K562 (cell line): ENCODE data around the gene RAD51AP1. TPM values are rescaled to one million over a fixed set of nuclear protein-coding genes. Genes with fewer than 3 reads are reported as not detected.

Source experiments
- CSDE1 ChIP-seq, 2 experiments: fragments of 450-650 bp; IDR thresholded peaks; 2 replicates each; pipeline ENCODE4 v1.6.1; 2016; ENCODE audit warnings: mild to moderate bottlenecking in 1 of 2
- DPF2 ChIP-seq: fragments of 450-650 bp; IDR thresholded peaks from 2 replicates; pipeline ENCODE4 v1.6.1; 2016
- ERF ChIP-seq: fragments of 450-650 bp; formaldehyde crosslinking; IDR thresholded peaks from 2 replicates; pipeline ENCODE4 v1.4.0; 2020; ENCODE audit warnings: mild to moderate bottlenecking, mixed read lengths
- GATA2 ChIP-seq: sonication (generic); formaldehyde crosslinking; IDR thresholded peaks from 2 replicates; pipeline ENCODE4 v1.4.0; 2020; ENCODE audit warnings: mild to moderate bottlenecking, missing genetic modification reagents
- KLF1 ChIP-seq: fragments of 450-650 bp; IDR thresholded peaks from 2 replicates; pipeline ENCODE4 v1.6.1; 2016; ENCODE audit warnings: missing genetic modification characterization, missing compliant biosample characterization
- KLF13 ChIP-seq: fragments of 450-650 bp; IDR thresholded peaks from 2 replicates; pipeline ENCODE4 v1.6.1; 2016; ENCODE audit warnings: missing genetic modification characterization, low read depth, mild to moderate bottlenecking, missing compliant biosample characterization, moderate library complexity, borderline replicate concordance
- KLF16 ChIP-seq: IDR thresholded peaks from 2 replicates; pipeline ENCODE4 v1.6.1; 2016; ENCODE audit warnings: antibody characterized with exemption
- MYBL2 ChIP-seq, 2 experiments: fragments of 450-650 bp in 1 of 2; sonication (generic) in 1 of 2; formaldehyde crosslinking in 1 of 2; IDR thresholded peaks; 2 replicates each; pipeline versions ENCODE4 v1.6.1 to v1.8.1; 2017 to 2022; ENCODE audit warnings: borderline replicate concordance in 1 of 2, inconsistent platforms in 1 of 2, low read depth in 1 of 2, mild to moderate bottlenecking in 1 of 2, missing genetic modification reagents in 1 of 2, moderate library complexity in 1 of 2
- NFATC3 ChIP-seq: fragments of 450-650 bp; IDR thresholded peaks from 2 replicates; pipeline ENCODE4 v1.6.1; 2017; ENCODE audit warnings: mild to moderate bottlenecking
- NFRKB ChIP-seq: fragments of 450-650 bp; IDR thresholded peaks from 2 replicates; pipeline ENCODE4 v1.6.1; 2016; ENCODE audit warnings: low read depth
- NONO ChIP-seq, 2 experiments: fragments of 200-400 bp in 1 of 2; fragments of 450-650 bp in 1 of 2; formaldehyde crosslinking in 1 of 2; IDR thresholded peaks; 2 replicates each; pipeline ENCODE4 v1.6.1; 2017; ENCODE audit warnings: low read depth in 2 of 2, mild to moderate bottlenecking in 2 of 2, moderate library complexity in 2 of 2, low read length in 1 of 2
- PCBP1 ChIP-seq: fragments of 200-400 bp; formaldehyde crosslinking; IDR thresholded peaks from 2 replicates; pipeline ENCODE4 v1.6.1; 2018; ENCODE audit warnings: mild to moderate bottlenecking, low read depth, low read length; ENCODE audit not compliant: poor library complexity, severe bottlenecking
- SIN3B ChIP-seq: fragments of 450-650 bp; IDR thresholded peaks from 2 replicates; pipeline ENCODE4 v1.6.1; 2017; ENCODE audit warnings: low read depth, mild to moderate bottlenecking, moderate library complexity
- TARDBP ChIP-seq: fragments of 450-650 bp; IDR thresholded peaks from 2 replicates; pipeline ENCODE4 v1.6.1; 2016
- ZBTB9 ChIP-seq: fragments of 450-650 bp; formaldehyde crosslinking; IDR thresholded peaks from 2 replicates; pipeline ENCODE4 v1.4.0; 2020; ENCODE audit warnings: mild to moderate bottlenecking, moderate library complexity
- ZNF3 ChIP-seq: fragments of 250-450 bp; sonication (Bioruptor Pico); IDR thresholded peaks from 2 replicates; pipeline ENCODE4 v1.5.0; 2021; ENCODE audit warnings: mild to moderate bottlenecking, moderate library complexity
- polyA plus RNA-seq, 8 experiments: library from polyadenylated mRNA; depleted of rRNA in 4 of 8; stranded (reverse) in 5 of 8; unstranded in 3 of 8; fragments of >200 nt; fragmentation: Nextera tagmentation in 2 of 8; fragmentation: Illumina TruSeq in 1 of 8; extraction: Ambion mirVana in 2 of 8; extraction: Trizol in 1 of 8; gene quantifications; 2 replicates each; pipeline versions ENCODE4 v1.2.1 to v1.2.3, GENCODE V29; 2011 to 2014; ENCODE audit warnings: inconsistent platforms in 1 of 8, missing spikeins in 1 of 8
- total RNA-seq, 7 experiments: library from RNA; depleted of rRNA in 6 of 7; stranded (reverse); fragments of >200 nt in 6 of 7; fragmentation: Illumina TruSeq in 2 of 7; extraction: Trizol in 2 of 7; gene quantifications; 2 replicates each; pipeline versions ENCODE4 v1.2.1 to v1.2.3, GENCODE V29; 2011 to 2021; ENCODE audit warnings: low replicate concordance in 1 of 7
- TF ChIP-seq, protein P1 (sequence below): fragments of 250-450 bp; sonication (Bioruptor Pico); IDR thresholded peaks from 2 replicates; pipeline ENCODE4 v1.4.0; 2020; ENCODE audit warnings: mild to moderate bottlenecking
- TF ChIP-seq, protein P2 (sequence below): IDR thresholded peaks from 2 replicates; pipeline ENCODE4 v1.6.1; 2011; ENCODE audit warnings: borderline replicate concordance, low read depth, mild to moderate bottlenecking, moderate library complexity, low read length; ENCODE audit not compliant: insufficient read depth, poor library complexity, severe bottlenecking
- TF ChIP-seq, protein P3 (sequence below): sonication (generic); formaldehyde crosslinking; IDR thresholded peaks from 2 replicates; pipeline ENCODE4 v1.8.0; 2022; ENCODE audit warnings: mild to moderate bottlenecking, missing genetic modification reagents
- TF ChIP-seq, protein P4 (sequence below): fragments of 250-450 bp; sonication (Bioruptor Pico); IDR thresholded peaks from 2 replicates; pipeline ENCODE4 v1.8.0; 2021; ENCODE audit warnings: moderate library complexity, mild to moderate bottlenecking, inconsistent platforms

RAD51AP1 gene
- total and polyA plus RNA-seq, 9 of the 15 experiments (the other 6 are each of a cell fraction or from before 2014, with no cell fraction given), result 43.8 to 111 (median 89.1) TPM

GRCh38 chr12:4562034-4562657, 23.5 kb downstream of the RAD51AP1 start, which contains the start of gene DYRK4 (continued):
- TF ChIP-seq NFATC3, result no peak
- TF ChIP-seq ZBTB9, result no peak
- no peak for TF ChIP-seq SIN3B
- TF ChIP-seq PCBP1, result no peak
- no peak for TF ChIP-seq GATA2 (CRISPR knock-in tag)
- no peak for TF ChIP-seq TARDBP
- 0 out of 2 replicates have a peak, but pooled peaks have one; percentile 15 for TF ChIP-seq KLF13 (tag)
- no peak for TF ChIP-seq KLF1 (tag)
- peak; percentile 94 for TF ChIP-seq KLF16
- TF ChIP-seq ERF (CRISPR knock-in tag), result no peak
- TF ChIP-seq, protein P1, sequence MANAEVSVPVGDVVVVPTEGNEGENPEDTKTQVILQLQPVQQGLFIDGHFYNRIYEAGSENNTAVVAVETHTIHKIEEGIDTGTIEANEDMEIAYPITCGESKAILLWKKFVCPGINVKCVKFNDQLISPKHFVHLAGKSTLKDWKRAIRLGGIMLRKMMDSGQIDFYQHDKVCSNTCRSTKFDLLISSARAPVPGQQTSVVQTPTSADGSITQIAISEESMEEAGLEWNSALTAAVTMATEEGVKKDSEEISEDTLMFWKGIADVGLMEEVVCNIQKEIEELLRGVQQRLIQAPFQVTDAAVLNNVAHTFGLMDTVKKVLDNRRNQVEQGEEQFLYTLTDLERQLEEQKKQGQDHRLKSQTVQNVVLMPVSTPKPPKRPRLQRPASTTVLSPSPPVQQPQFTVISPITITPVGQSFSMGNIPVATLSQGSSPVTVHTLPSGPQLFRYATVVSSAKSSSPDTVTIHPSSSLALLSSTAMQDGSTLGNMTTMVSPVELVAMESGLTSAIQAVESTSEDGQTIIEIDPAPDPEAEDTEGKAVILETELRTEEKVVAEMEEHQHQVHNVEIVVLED (CRISPR knock-in tag), result no peak
- no peak for TF ChIP-seq NONO (IDR thresholded peaks at IDR 0.05; ENCODE audit: low read depth in 2 of 2, low read length in 1 of 2)
- TF ChIP-seq, protein P2, sequence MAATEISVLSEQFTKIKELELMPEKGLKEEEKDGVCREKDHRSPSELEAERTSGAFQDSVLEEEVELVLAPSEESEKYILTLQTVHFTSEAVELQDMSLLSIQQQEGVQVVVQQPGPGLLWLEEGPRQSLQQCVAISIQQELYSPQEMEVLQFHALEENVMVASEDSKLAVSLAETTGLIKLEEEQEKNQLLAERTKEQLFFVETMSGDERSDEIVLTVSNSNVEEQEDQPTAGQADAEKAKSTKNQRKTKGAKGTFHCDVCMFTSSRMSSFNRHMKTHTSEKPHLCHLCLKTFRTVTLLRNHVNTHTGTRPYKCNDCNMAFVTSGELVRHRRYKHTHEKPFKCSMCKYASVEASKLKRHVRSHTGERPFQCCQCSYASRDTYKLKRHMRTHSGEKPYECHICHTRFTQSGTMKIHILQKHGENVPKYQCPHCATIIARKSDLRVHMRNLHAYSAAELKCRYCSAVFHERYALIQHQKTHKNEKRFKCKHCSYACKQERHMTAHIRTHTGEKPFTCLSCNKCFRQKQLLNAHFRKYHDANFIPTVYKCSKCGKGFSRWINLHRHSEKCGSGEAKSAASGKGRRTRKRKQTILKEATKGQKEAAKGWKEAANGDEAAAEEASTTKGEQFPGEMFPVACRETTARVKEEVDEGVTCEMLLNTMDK, result no peak
- TF ChIP-seq, protein P3, sequence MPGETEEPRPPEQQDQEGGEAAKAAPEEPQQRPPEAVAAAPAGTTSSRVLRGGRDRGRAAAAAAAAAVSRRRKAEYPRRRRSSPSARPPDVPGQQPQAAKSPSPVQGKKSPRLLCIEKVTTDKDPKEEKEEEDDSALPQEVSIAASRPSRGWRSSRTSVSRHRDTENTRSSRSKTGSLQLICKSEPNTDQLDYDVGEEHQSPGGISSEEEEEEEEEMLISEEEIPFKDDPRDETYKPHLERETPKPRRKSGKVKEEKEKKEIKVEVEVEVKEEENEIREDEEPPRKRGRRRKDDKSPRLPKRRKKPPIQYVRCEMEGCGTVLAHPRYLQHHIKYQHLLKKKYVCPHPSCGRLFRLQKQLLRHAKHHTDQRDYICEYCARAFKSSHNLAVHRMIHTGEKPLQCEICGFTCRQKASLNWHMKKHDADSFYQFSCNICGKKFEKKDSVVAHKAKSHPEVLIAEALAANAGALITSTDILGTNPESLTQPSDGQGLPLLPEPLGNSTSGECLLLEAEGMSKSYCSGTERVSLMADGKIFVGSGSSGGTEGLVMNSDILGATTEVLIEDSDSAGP (CRISPR knock-in tag), result no peak
- no peak for TF ChIP-seq MYBL2 (IDR thresholded peaks at IDR 0.05; ENCODE audit: low read depth)
- TF ChIP-seq MYBL2 (CRISPR knock-in tag; IDR thresholded peaks at IDR 0.05; ENCODE audit: borderline replicate concordance), result no peak
- no peak for TF ChIP-seq ZNF3
- TF ChIP-seq NFRKB, result no peak
- TF ChIP-seq CSDE1 (IDR thresholded peaks at IDR 0.05), result no peak
- TF ChIP-seq, protein P4, sequence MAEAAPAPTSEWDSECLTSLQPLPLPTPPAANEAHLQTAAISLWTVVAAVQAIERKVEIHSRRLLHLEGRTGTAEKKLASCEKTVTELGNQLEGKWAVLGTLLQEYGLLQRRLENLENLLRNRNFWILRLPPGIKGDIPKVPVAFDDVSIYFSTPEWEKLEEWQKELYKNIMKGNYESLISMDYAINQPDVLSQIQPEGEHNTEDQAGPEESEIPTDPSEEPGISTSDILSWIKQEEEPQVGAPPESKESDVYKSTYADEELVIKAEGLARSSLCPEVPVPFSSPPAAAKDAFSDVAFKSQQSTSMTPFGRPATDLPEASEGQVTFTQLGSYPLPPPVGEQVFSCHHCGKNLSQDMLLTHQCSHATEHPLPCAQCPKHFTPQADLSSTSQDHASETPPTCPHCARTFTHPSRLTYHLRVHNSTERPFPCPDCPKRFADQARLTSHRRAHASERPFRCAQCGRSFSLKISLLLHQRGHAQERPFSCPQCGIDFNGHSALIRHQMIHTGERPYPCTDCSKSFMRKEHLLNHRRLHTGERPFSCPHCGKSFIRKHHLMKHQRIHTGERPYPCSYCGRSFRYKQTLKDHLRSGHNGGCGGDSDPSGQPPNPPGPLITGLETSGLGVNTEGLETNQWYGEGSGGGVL (CRISPR knock-in tag), result no peak
- no peak for TF ChIP-seq DPF2
